Parathyroid adenoma (tissue), 2 donors: ENCODE data around the gene RIC8A.

Experiments used
- H2AFZ ChIP-seq: fragments of 300-600 bp; sonication (generic); one replicate; pipeline ENCODE4 v1.7.0; 2017; ENCODE audit warnings: antibody characterized with exemption, mild to moderate bottlenecking
- H3K27ac ChIP-seq: fragments of 300-600 bp; sonication (generic); one replicate; pipeline ENCODE4 v1.7.0; 2017
- H3K27me3 ChIP-seq: fragments of 300-600 bp; sonication (generic); one replicate; pipeline ENCODE4 v1.7.0; 2017; ENCODE audit warnings: low read length; ENCODE audit not compliant: control insufficient read depth, insufficient read depth
- H3K36me3 ChIP-seq: fragments of 300-600 bp; sonication (generic); one replicate; pipeline ENCODE4 v1.7.0; 2017; ENCODE audit warnings: low read length; ENCODE audit not compliant: control insufficient read depth, insufficient read depth
- H3K4me1 ChIP-seq: fragments of 300-600 bp; sonication (generic); one replicate; pipeline ENCODE4 v1.7.0; 2017; ENCODE audit warnings: control low read depth
- H3K4me2 ChIP-seq: fragments of 300-600 bp; sonication (generic); one replicate; pipeline ENCODE4 v1.7.0; 2017; ENCODE audit warnings: low read length
- H3K4me3 ChIP-seq: fragments of 300-600 bp; sonication (generic); one replicate; pipeline ENCODE4 v1.7.0; 2017; ENCODE audit warnings: low read depth, low read length
- H3K79me2 ChIP-seq: fragments of 300-600 bp; sonication (generic); one replicate; pipeline ENCODE4 v1.7.0; 2017; ENCODE audit warnings: control low read depth
- H3K9ac ChIP-seq: fragments of 300-600 bp; sonication (generic); one replicate; pipeline ENCODE4 v1.7.0; 2017; ENCODE audit warnings: mild to moderate bottlenecking
- H3K9me3 ChIP-seq: fragments of 300-600 bp; sonication (generic); one replicate; pipeline ENCODE4 v1.7.0; 2017; ENCODE audit warnings: low read length; ENCODE audit not compliant: control insufficient read depth
- TF ChIP-seq, protein P1 (sequence below): fragments of 300-600 bp; sonication (generic); IDR thresholded peaks from one replicate; pipeline ENCODE4 v1.7.0; 2017; ENCODE audit warnings: antibody characterized with exemption, mild to moderate bottlenecking
- donor health status: primary hyperparathyroidism.

The RIC8A gene

GRCh38 chr11:214083-214482 is 6.6 kb downstream of the RIC8A start:
- no peak overlapping the region for H3K27ac ChIP-seq

GRCh38 chr11:215581-216037 is 8.1 kb downstream of the RIC8A start:
- Histone ChIP-seq H3K36me3 (no peaks in the 10 kb centered on the region), H3K27me3 (no peaks in the 10 kb centered on the region), H3K79me2 (no peaks in the 10 kb centered on the region), H3K9ac (no peak overlapping the region), H3K4me2 (no peak overlapping the region), H3K4me3 (no peak overlapping the region), H3K9me3 (no peaks in the 10 kb centered on the region), H3K27ac (no peak overlapping the region), H3K4me1 (no peaks in the 10 kb centered on the region), H2AFZ (no peak overlapping the region)
- TF ChIP-seq, protein P1, sequence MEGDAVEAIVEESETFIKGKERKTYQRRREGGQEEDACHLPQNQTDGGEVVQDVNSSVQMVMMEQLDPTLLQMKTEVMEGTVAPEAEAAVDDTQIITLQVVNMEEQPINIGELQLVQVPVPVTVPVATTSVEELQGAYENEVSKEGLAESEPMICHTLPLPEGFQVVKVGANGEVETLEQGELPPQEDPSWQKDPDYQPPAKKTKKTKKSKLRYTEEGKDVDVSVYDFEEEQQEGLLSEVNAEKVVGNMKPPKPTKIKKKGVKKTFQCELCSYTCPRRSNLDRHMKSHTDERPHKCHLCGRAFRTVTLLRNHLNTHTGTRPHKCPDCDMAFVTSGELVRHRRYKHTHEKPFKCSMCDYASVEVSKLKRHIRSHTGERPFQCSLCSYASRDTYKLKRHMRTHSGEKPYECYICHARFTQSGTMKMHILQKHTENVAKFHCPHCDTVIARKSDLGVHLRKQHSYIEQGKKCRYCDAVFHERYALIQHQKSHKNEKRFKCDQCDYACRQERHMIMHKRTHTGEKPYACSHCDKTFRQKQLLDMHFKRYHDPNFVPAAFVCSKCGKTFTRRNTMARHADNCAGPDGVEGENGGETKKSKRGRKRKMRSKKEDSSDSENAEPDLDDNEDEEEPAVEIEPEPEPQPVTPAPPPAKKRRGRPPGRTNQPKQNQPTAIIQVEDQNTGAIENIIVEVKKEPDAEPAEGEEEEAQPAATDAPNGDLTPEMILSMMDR = no peak

More at GRCh38 chr11:214083-214482, 6.6 kb downstream of the RIC8A start:
- Histone ChIP-seq H3K4me3 (no peak overlapping the region), H3K9ac (no peak overlapping the region), H3K9me3 (no peaks in the 10 kb centered on the region), H3K79me2 (no peaks in the 10 kb centered on the region), H3K27me3 (no peaks in the 10 kb centered on the region), H3K4me2 (no peak overlapping the region), H2AFZ (no peak overlapping the region), H3K4me1 (peaks cover 4% of the 10 kb centered on the region), H3K36me3 (no peaks in the 10 kb centered on the region)
- TF ChIP-seq, protein P1 = no peak

GRCh38 chr11:216081-216974 is 8.8 kb downstream of the RIC8A start:
- H3K27me3 ChIP-seq = no peaks in the 10 kb centered on the region
- TF ChIP-seq, protein P1 = no peak
- no peak overlapping the region for H2AFZ ChIP-seq
- no peaks in the 10 kb centered on the region for H3K4me1 ChIP-seq
- no peak overlapping the region for H3K4me3 ChIP-seq
- no peak overlapping the region for H3K27ac ChIP-seq
- H3K4me2 ChIP-seq = no peak overlapping the region
- H3K9ac ChIP-seq = no peak overlapping the region
- no peaks in the 10 kb centered on the region for H3K79me2 ChIP-seq
- H3K9me3 ChIP-seq = no peaks in the 10 kb centered on the region
- no peaks in the 10 kb centered on the region for H3K36me3 ChIP-seq

- H3K27ac ChIP-seq = no peak overlapping the region
- no peaks in the 10 kb centered on the region for H3K27me3 ChIP-seq
- H3K4me2 ChIP-seq = no peak overlapping the region
- no peaks in the 10 kb centered on the region for H3K36me3 ChIP-seq
- no peak overlapping the region for H3K9ac ChIP-seq
- no peaks in the 10 kb centered on the region for H3K9me3 ChIP-seq
- H3K4me1 ChIP-seq = no peaks in the 10 kb centered on the region
- H2AFZ ChIP-seq = no peak overlapping the region
- H3K79me2 ChIP-seq = no peaks in the 10 kb centered on the region
- TF ChIP-seq, protein P1 = no peak
- no peak overlapping the region for H3K4me3 ChIP-seq
These were observed 10.2 kb downstream of the RIC8A start for GRCh38 chr11:217704-218103.
